ENCODE data around the gene NTRK2.

The NTRK2 gene

DNA sequence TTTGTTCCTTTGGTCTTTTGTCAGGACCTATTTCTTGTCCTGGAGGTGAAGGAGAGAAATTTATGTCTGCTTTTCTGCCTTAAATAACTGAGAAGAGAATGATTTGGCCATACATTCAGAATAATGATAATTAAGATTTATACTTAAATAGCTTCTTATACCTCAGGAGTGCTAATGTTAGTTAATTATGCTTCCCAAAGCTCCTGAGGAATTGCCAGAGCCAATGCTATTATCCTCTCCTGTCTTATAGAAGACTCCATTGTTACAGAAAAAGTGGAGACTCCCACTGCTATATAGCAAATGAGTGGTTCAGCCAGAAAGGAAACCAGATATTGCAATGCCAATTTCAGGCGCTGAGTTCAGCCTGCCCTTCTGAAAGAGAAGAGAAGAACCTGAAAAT lies 67.0 kb downstream of the NTRK2 start:
- H3K4me1 ChIP-seq (ENCODE audit: insufficient read depth, low read length) = no peaks in the 10 kb centered on the region
- H4K20me1 ChIP-seq (ENCODE audit: insufficient read depth, low read length) = no peaks in the 10 kb centered on the region
- no peaks in the 10 kb centered on the region for H3K79me2 ChIP-seq (ENCODE audit: insufficient read depth, low read length)
- H3K27ac ChIP-seq (ENCODE audit: low read length) = no peak overlapping the region
- no peak overlapping the region for H2AFZ ChIP-seq (ENCODE audit: low read depth, low read length)
- H3K9me3 ChIP-seq (ENCODE audit: insufficient read depth, low read length, severe bottlenecking) = no peaks in the 10 kb centered on the region
- TF ChIP-seq, protein P1, sequence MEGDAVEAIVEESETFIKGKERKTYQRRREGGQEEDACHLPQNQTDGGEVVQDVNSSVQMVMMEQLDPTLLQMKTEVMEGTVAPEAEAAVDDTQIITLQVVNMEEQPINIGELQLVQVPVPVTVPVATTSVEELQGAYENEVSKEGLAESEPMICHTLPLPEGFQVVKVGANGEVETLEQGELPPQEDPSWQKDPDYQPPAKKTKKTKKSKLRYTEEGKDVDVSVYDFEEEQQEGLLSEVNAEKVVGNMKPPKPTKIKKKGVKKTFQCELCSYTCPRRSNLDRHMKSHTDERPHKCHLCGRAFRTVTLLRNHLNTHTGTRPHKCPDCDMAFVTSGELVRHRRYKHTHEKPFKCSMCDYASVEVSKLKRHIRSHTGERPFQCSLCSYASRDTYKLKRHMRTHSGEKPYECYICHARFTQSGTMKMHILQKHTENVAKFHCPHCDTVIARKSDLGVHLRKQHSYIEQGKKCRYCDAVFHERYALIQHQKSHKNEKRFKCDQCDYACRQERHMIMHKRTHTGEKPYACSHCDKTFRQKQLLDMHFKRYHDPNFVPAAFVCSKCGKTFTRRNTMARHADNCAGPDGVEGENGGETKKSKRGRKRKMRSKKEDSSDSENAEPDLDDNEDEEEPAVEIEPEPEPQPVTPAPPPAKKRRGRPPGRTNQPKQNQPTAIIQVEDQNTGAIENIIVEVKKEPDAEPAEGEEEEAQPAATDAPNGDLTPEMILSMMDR (IDR thresholded peaks at IDR 0.05; ENCODE audit: borderline replicate concordance, extremely low read depth, low read length, poor library complexity, severe bottlenecking) = no peak
- no peak for TF ChIP-seq EZH2 (IDR thresholded peaks at IDR 0.05; ENCODE audit: borderline replicate concordance, low read depth, low read length, severe bottlenecking)
- H3K36me3 ChIP-seq (ENCODE audit: insufficient read depth, low read length) = no peaks in the 10 kb centered on the region
- no peak overlapping the region for H3K4me2 ChIP-seq (ENCODE audit: insufficient read depth, low read length)
- no peak overlapping the region for H3K4me3 ChIP-seq (ENCODE audit: low read depth in 1 of 2, low read length in 2 of 2)
- no peak for ATAC-seq (ENCODE audit: insufficient read depth, low read depth)
- H3K9ac ChIP-seq (ENCODE audit: low read depth, low read length) = no peak overlapping the region
- no peak for DNase-seq
- no peaks in the 10 kb centered on the region for H3K27me3 ChIP-seq (ENCODE audit: insufficient read depth, low read length, poor library complexity)

DNA sequence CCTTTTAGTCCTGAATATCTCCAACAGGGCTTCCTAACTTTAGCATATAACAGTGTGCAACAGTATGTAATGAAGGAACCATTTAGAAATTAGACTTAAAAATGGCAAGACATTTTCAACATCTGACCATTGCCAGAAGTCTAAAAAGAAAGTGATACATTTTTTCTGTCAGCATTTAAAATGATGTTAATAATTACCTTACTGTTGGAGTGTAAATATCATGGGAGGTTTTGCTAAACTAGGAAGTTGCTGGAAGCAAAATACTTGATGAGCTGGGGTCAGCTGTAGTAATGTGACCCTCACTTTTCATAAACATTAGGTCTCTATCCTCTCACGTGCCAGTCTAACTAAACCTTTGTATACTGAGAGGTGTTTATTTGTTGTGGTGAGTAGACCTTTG lies 68.8 kb downstream of the NTRK2 start:
- no peak for DNase-seq
- Histone ChIP-seq H4K20me1 (ENCODE audit: insufficient read depth, low read length) (no peaks in the 10 kb centered on the region), H3K79me2 (ENCODE audit: insufficient read depth, low read length) (no peaks in the 10 kb centered on the region), H3K9me3 (ENCODE audit: insufficient read depth, low read length, severe bottlenecking) (no peaks in the 10 kb centered on the region), H3K27ac (ENCODE audit: low read length) (no peak overlapping the region), H3K4me3 (ENCODE audit: low read depth in 1 of 2, low read length in 2 of 2) (no peak overlapping the region), H3K4me2 (ENCODE audit: insufficient read depth, low read length) (no peak overlapping the region), H3K4me1 (ENCODE audit: insufficient read depth, low read length) (no peaks in the 10 kb centered on the region), H3K36me3 (ENCODE audit: insufficient read depth, low read length) (no peaks in the 10 kb centered on the region), H3K9ac (ENCODE audit: low read depth, low read length) (no peak overlapping the region), H2AFZ (ENCODE audit: low read depth, low read length) (no peak overlapping the region), H3K27me3 (ENCODE audit: insufficient read depth, low read length, poor library complexity) (no peaks in the 10 kb centered on the region)
- no peak for ATAC-seq (ENCODE audit: insufficient read depth, low read depth)
- TF ChIP-seq, protein P1 (IDR thresholded peaks at IDR 0.05; ENCODE audit: borderline replicate concordance, extremely low read depth, low read length, poor library complexity, severe bottlenecking) = no peak
- no peak for TF ChIP-seq EZH2 (IDR thresholded peaks at IDR 0.05; ENCODE audit: borderline replicate concordance, low read depth, low read length, severe bottlenecking)

DNA sequence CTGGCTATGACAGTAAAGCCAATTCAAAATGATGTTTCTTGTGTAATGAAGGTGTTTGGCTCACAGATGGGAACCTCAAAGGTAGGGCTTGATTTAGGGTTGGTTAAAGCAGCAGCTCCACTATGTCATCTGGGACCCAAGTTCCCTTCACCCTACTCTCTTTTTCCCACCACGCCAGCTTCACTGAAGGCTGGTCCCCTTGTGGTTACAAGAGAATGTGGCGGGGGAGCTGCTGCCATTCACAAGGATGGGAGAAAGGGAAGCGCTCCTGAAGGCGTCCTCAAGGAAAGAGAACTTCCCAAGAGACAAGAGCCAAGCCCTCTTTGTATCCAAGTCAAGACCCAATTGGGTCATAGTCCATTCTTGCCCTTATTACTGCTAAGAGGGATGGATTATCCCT lies 72.7 kb downstream of the NTRK2 start:
- Histone ChIP-seq H3K4me2 (ENCODE audit: insufficient read depth, low read length) (no peak overlapping the region), H3K27me3 (ENCODE audit: insufficient read depth, low read length, poor library complexity) (no peaks in the 10 kb centered on the region), H4K20me1 (ENCODE audit: insufficient read depth, low read length) (no peaks in the 10 kb centered on the region), H2AFZ (ENCODE audit: low read depth, low read length) (no peak overlapping the region), H3K9me3 (ENCODE audit: insufficient read depth, low read length, severe bottlenecking) (no peaks in the 10 kb centered on the region), H3K27ac (ENCODE audit: low read length) (no peak overlapping the region), H3K36me3 (ENCODE audit: insufficient read depth, low read length) (no peaks in the 10 kb centered on the region), H3K4me3 (ENCODE audit: low read depth in 1 of 2, low read length in 2 of 2) (no peak overlapping the region), H3K9ac (ENCODE audit: low read depth, low read length) (no peak overlapping the region), H3K4me1 (ENCODE audit: insufficient read depth, low read length) (no peaks in the 10 kb centered on the region), H3K79me2 (ENCODE audit: insufficient read depth, low read length) (no peaks in the 10 kb centered on the region)
- ATAC-seq (ENCODE audit: insufficient read depth, low read depth) (no peak), DNase-seq (no peak)
- no peak for TF ChIP-seq EZH2 (IDR thresholded peaks at IDR 0.05; ENCODE audit: borderline replicate concordance, low read depth, low read length, severe bottlenecking)
- TF ChIP-seq, protein P1 (IDR thresholded peaks at IDR 0.05; ENCODE audit: borderline replicate concordance, extremely low read depth, low read length, poor library complexity, severe bottlenecking) = no peak

DNA sequence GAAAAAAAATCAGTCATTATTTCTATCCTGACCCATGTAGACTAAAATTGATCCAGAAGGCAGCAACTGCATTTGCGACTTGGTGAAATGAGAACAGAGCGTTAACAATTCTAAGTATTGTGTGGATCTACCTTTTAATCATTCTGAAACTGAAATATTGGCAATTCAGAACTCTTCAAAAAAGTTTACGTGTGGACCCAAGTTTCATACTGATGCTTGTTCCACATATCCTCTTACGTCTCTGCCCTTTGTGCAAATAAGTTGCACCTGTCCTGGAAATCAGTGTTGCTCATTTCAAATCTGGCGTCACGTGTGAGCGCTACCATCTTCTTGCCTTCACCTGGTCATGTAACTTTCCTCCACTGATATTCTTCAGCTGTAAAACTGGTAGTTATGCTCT lies 74.7 kb downstream of the NTRK2 start:
- ATAC-seq (ENCODE audit: insufficient read depth, low read depth) (no peak), DNase-seq (no peak)
- H3K79me2 ChIP-seq (ENCODE audit: insufficient read depth, low read length) = no peaks in the 10 kb centered on the region
- no peaks in the 10 kb centered on the region for H3K36me3 ChIP-seq (ENCODE audit: insufficient read depth, low read length)
- H3K9ac ChIP-seq (ENCODE audit: low read depth, low read length) = no peak overlapping the region
- H3K27ac ChIP-seq (ENCODE audit: low read length) = no peak overlapping the region
- H3K4me1 ChIP-seq (ENCODE audit: insufficient read depth, low read length) = no peaks in the 10 kb centered on the region
- H3K9me3 ChIP-seq (ENCODE audit: insufficient read depth, low read length, severe bottlenecking) = no peaks in the 10 kb centered on the region
- H3K4me2 ChIP-seq (ENCODE audit: insufficient read depth, low read length) = no peak overlapping the region
- no peaks in the 10 kb centered on the region for H3K27me3 ChIP-seq (ENCODE audit: insufficient read depth, low read length, poor library complexity)
- no peaks in the 10 kb centered on the region for H4K20me1 ChIP-seq (ENCODE audit: insufficient read depth, low read length)
- TF ChIP-seq EZH2 (IDR thresholded peaks at IDR 0.05; ENCODE audit: borderline replicate concordance, low read depth, low read length, severe bottlenecking) = no peak
- TF ChIP-seq, protein P1 (IDR thresholded peaks at IDR 0.05; ENCODE audit: borderline replicate concordance, extremely low read depth, low read length, poor library complexity, severe bottlenecking) = no peak
- no peak overlapping the region for H2AFZ ChIP-seq (ENCODE audit: low read depth, low read length)
- H3K4me3 ChIP-seq (ENCODE audit: low read depth in 1 of 2, low read length in 2 of 2) = no peak overlapping the region
